Endothelial cell of umbilical vein (primary cell): ENCODE results near the gene ZDHHC22. TPM values are rescaled to one million over a fixed set of nuclear protein-coding genes. Genes with fewer than 3 reads are reported as not detected.

Experiments
- BruUV-seq: library from RNA; stranded (reverse); fragments of 400-500 nt; replicated peaks from 2 replicates; lab custom pipeline; 2021; lab: Mats Ljungman, UMichigan
- CTCF ChIA-PET: fragments of 300-600, 350-600 bp; sonication (Branson Sonifier 250); formaldehyde crosslinking; loops from one replicate; lab custom pipeline; 2021; ENCODE audit warnings: antibody characterized with exemption, inconsistent platforms; lab: Charles Lee
- POLR2A ChIA-PET: fragments of 300-600, 350-600 bp; sonication (Branson Sonifier 250); formaldehyde crosslinking; loops from one replicate; lab custom pipeline; 2021; ENCODE audit warnings: antibody characterized with exemption, inconsistent platforms; lab: Charles Lee
- DNase-seq: peaks from one replicate; pipeline ENCODE4 v3.0.0-alpha.2; 2011; ENCODE audit warnings: low read depth, low spot score
- FAIRE-seq: peaks from 2 replicates; lab custom pipeline; 2011; peaks lifted over from hg19 to GRCh38; lab: Jason Lieb, UNC
- H2AFZ ChIP-seq: 2 replicates; pipeline ENCODE4 v1.6.0; 2012; ENCODE audit warnings: low read depth, low read length, control low read depth, inconsistent platforms
- H3K27ac ChIP-seq: 2 replicates; pipeline ENCODE4 v1.5.1; 2011; ENCODE audit warnings: low read depth, mild to moderate bottlenecking, control low read depth, low read length, moderate library complexity; ENCODE audit not compliant: insufficient read depth
- H3K27me3 ChIP-seq, 2 experiments: 2 replicates each; pipeline versions ENCODE4 v1.6.0 to v1.6.1; 2011; ENCODE audit warnings: low read length in 2 of 2, mixed read lengths in 1 of 2; ENCODE audit not compliant: control insufficient read depth in 2 of 2, insufficient read depth in 2 of 2
- H3K36me3 ChIP-seq, 2 experiments: 2 replicates in 1 of 2; 3 replicates in 1 of 2; pipeline ENCODE4 v1.5.1; 2011; ENCODE audit warnings: low read length in 2 of 2, mild to moderate bottlenecking in 1 of 2, moderate library complexity in 1 of 2; ENCODE audit not compliant: control insufficient read depth in 2 of 2, insufficient read depth in 2 of 2; ENCODE audit errors: extremely low read depth in 1 of 2
- H3K4me1 ChIP-seq: 3 replicates; pipeline ENCODE4 v1.5.1; 2011; ENCODE audit warnings: mild to moderate bottlenecking, low read length; ENCODE audit not compliant: control insufficient read depth, insufficient read depth; ENCODE audit errors: extremely low read depth
- H3K4me2 ChIP-seq: 2 replicates; pipeline ENCODE4 v1.6.1; 2011; ENCODE audit warnings: low read length, control low read depth, mixed read lengths; ENCODE audit not compliant: insufficient read depth
- H3K4me3 ChIP-seq, 3 experiments: fragments of 200-600 bp in 1 of 3; sonication (generic), shearing (Covaris generic) in 1 of 3; replicated peaks in 1 of 3; 2 replicates each; pipeline ENCODE4 v1.5.1; 2011 to 2016; ENCODE audit warnings: control low read depth in 3 of 3, low read length in 3 of 3, mild to moderate bottlenecking in 2 of 3, inconsistent platforms in 1 of 3, low read depth in 1 of 3, moderate library complexity in 1 of 3; ENCODE audit not compliant: insufficient read depth in 1 of 3
- H3K79me2 ChIP-seq: 2 replicates; pipeline ENCODE4 v1.6.0; 2012; ENCODE audit warnings: low read length, inconsistent platforms; ENCODE audit not compliant: control insufficient read depth, insufficient read depth
- H3K9ac ChIP-seq: replicated peaks from 2 replicates; pipeline ENCODE3; 2011; ENCODE audit warnings: low read length, control low read depth; ENCODE audit not compliant: insufficient read depth; ENCODE audit errors: extremely low read depth
- H3K9me1 ChIP-seq: replicated peaks from 3 replicates; pipeline ENCODE4 v1.6.0; 2011; ENCODE audit warnings: mild to moderate bottlenecking, low read length; ENCODE audit not compliant: control insufficient read depth, insufficient read depth; ENCODE audit errors: extremely low read depth
- H3K9me3 ChIP-seq: replicated peaks from 2 replicates; pipeline ENCODE4 v1.5.1; 2012; ENCODE audit warnings: low read length, inconsistent platforms; ENCODE audit not compliant: control insufficient read depth, insufficient read depth
- H4K20me1 ChIP-seq: replicated peaks from 2 replicates; pipeline ENCODE3; 2011; ENCODE audit warnings: mild to moderate bottlenecking, low read length; ENCODE audit not compliant: control insufficient read depth, insufficient read depth; ENCODE audit errors: extremely low read depth
- FOS ChIP-seq: IDR thresholded peaks from 2 replicates; pipeline ENCODE4 v1.6.1; 2011; ENCODE audit warnings: mild to moderate bottlenecking, low read length, moderate library complexity, borderline replicate concordance; ENCODE audit not compliant: insufficient read depth
- GATA2 ChIP-seq: IDR thresholded peaks from 2 replicates; pipeline ENCODE4 v1.7.0; 2011; ENCODE audit warnings: low read depth, mild to moderate bottlenecking, moderate library complexity, mixed read lengths, low read length; ENCODE audit not compliant: insufficient read length, insufficient read depth
- JUN ChIP-seq: IDR thresholded peaks from 2 replicates; pipeline ENCODE4 v1.6.1; 2011; ENCODE audit warnings: borderline replicate concordance, low read depth; ENCODE audit not compliant: insufficient read length, insufficient read depth
- MYC ChIP-seq: IDR thresholded peaks from one replicate; pipeline ENCODE4 v1.6.1; 2011; ENCODE audit warnings: mild to moderate bottlenecking, low read depth, low read length
- POLR2A ChIP-seq: IDR thresholded peaks from 2 replicates; pipeline ENCODE4 v1.6.1; 2012; ENCODE audit warnings: low read depth, mild to moderate bottlenecking, control low read depth, low read length
- POLR2AphosphoS5 ChIP-seq: IDR thresholded peaks from 2 replicates; pipeline ENCODE4 v1.6.1; 2012; ENCODE audit warnings: low read depth, mild to moderate bottlenecking, control low read depth, low read length, moderate library complexity; ENCODE audit not compliant: insufficient read depth
- dilution Hi-C: fragments of 300-500 bp; cut with MboI; formaldehyde crosslinking; loops from one replicate; pipeline ENCODE4 v1.15.0; 2019; ENCODE audit warnings: low sequenced_read_pairs; ENCODE audit not compliant: extremely low pct_ligation_motif_present
- intact Hi-C: fragments of 100-400 bp; cut with micrococcal nuclease; formaldehyde crosslinking; loops from one replicate; pipeline ENCODE4 v1.10.0; 2022
- polyA plus RNA-seq, 4 experiments: library from polyadenylated mRNA; depleted of rRNA in 3 of 4; stranded (reverse) in 3 of 4; unstranded in 1 of 4; fragments of >200 nt; gene quantifications; 2 replicates each; pipeline versions ENCODE4 v1.2.1 to v1.2.3, GENCODE V29; 2011 to 2012; ENCODE audit warnings: missing spikeins in 1 of 4
- total RNA-seq: library from RNA; stranded (reverse); gene quantifications from 2 replicates; pipeline ENCODE4 v1.2.3, GENCODE V29; 2021
- TF ChIP-seq, protein P1 (sequence below): IDR thresholded peaks from 2 replicates; pipeline ENCODE4 v1.6.1; 2011; ENCODE audit not compliant: insufficient read depth, insufficient read length
- TF ChIP-seq, protein P2 (sequence below), 2 donors: IDR thresholded peaks; 1 replicate in 1 of 2; 2 replicates in 1 of 2; pipeline ENCODE4 v1.5.1; 2011; ENCODE audit warnings: low read length in 2 of 2, mild to moderate bottlenecking in 2 of 2, moderate library complexity in 2 of 2, control low read depth in 1 of 2, inconsistent platforms in 1 of 2, low read depth in 1 of 2; ENCODE audit not compliant: insufficient read depth in 1 of 2; ENCODE audit errors: extremely low read depth in 1 of 2

Gene ZDHHC22
- total and polyA plus RNA-seq, 2 donors (not counting 3 experiments of a cell fraction or from before 2014, with no cell fraction given) = 0.03 to 0.24 TPM

DNA sequence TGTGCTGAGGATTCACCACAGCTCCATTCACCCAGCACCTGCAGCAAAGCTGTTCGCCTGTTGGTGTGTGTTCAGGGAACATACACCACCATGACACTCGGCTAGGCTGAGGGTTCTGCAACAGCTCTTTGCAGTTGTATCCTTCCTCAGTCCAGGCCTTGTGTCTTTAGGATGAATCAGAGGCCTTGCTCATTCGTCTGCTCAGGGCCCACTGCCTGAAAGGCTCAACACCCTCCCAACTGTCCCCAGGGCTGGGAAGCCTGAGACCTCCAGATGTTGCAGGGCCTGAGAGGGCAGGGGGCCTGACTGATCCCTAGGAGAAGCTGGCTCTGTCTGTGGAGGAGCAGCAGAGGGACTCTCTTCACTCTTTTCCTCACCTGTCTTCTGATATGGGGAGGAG, 11.2 kb downstream of the ZDHHC22 start:
- Histone ChIP-seq H3K9ac (no peak overlapping the region), H4K20me1 (no peaks in the 10 kb centered on the region), H3K4me1 (no peaks in the 10 kb centered on the region), H3K79me2 (no peaks in the 10 kb centered on the region), H3K27me3 (peaks cover 15 to 23% of the 10 kb centered on the region in 2 experiments), H2AFZ (no peak overlapping the region), H3K4me3 (no peak overlapping the region), H3K27ac (no peak overlapping the region), H3K9me3 (no peaks in the 10 kb centered on the region), H3K36me3 (no peaks in the 10 kb centered on the region), H3K9me1 (no peaks in the 10 kb centered on the region), H3K4me2 (no peak overlapping the region)
- BruUV-seq = no TSS peak
- FAIRE-seq (no peak), DNase-seq (no peak)
- POLR2A ChIA-PET = no interaction called here
- CTCF ChIA-PET = interaction anchor here (1.2 kb wide), 1 partner anchor 21 kb away, joined by 3 read pairs; no protein-coding TSS in a partner anchor
- dilution Hi-C loops = no loop called here
- TF ChIP-seq JUN = no peak
- no peak for TF ChIP-seq FOS
- TF ChIP-seq POLR2AphosphoS5 = no peak
- TF ChIP-seq, protein P1, sequence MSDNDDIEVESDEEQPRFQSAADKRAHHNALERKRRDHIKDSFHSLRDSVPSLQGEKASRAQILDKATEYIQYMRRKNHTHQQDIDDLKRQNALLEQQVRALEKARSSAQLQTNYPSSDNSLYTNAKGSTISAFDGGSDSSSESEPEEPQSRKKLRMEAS = no peak
- TF ChIP-seq MYC = no peak
- intact Hi-C loops = no loop called here

DNA sequence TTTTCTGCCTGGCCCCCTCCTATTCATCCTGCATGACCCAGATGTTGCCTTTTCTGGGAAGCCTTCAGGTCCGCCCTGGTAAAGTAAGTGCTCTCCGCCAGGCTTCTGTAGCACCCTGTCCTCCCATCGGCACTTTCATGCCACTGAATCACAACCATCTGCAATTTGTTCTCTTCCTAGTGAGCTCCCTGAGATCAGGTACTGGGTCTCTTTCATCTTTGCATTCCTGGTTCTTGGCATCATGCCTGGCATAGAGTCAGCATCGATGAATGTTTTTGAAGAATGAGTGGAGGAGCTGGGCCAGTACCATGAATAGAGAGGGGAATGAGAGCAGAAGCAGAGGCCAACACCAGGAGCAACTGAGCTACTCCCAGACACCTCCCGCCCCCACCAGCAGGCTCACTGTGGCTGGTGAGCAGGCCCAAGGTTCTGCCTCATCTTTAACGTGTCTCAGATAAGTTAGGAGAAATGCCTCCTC, 13.1 kb downstream of the ZDHHC22 start:
- no peaks in the 10 kb centered on the region for H3K9me1 ChIP-seq
- no peaks in the 10 kb centered on the region for H3K36me3 ChIP-seq
- peaks cover 6% of the 10 kb centered on the region for H3K4me1 ChIP-seq
- no peak overlapping the region for H3K9ac ChIP-seq
- DNase-seq = no peak
- dilution Hi-C loops = no loop called here
- peaks cover 12 to 18% of the 10 kb centered on the region in 2 experiments for H3K27me3 ChIP-seq
- ChIA-PET POLR2A (no interaction called here), CTCF (interaction anchor here (0.8 to 6.3 kb wide), 2 partner anchors 8 to 188 kb away, joined by 3 to 48 read pairs; no protein-coding TSS in a partner anchor)
- H3K4me3 ChIP-seq = no peak overlapping the region
- H4K20me1 ChIP-seq = no peaks in the 10 kb centered on the region
- no peak for FAIRE-seq
- no peak overlapping the region for H3K4me2 ChIP-seq
- TF ChIP-seq MYC = no peak
- TF ChIP-seq FOS = no peak
- TF ChIP-seq, protein P1 = no peak
- no peak for TF ChIP-seq POLR2A
- TF ChIP-seq, protein P2, sequence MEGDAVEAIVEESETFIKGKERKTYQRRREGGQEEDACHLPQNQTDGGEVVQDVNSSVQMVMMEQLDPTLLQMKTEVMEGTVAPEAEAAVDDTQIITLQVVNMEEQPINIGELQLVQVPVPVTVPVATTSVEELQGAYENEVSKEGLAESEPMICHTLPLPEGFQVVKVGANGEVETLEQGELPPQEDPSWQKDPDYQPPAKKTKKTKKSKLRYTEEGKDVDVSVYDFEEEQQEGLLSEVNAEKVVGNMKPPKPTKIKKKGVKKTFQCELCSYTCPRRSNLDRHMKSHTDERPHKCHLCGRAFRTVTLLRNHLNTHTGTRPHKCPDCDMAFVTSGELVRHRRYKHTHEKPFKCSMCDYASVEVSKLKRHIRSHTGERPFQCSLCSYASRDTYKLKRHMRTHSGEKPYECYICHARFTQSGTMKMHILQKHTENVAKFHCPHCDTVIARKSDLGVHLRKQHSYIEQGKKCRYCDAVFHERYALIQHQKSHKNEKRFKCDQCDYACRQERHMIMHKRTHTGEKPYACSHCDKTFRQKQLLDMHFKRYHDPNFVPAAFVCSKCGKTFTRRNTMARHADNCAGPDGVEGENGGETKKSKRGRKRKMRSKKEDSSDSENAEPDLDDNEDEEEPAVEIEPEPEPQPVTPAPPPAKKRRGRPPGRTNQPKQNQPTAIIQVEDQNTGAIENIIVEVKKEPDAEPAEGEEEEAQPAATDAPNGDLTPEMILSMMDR (IDR thresholded peaks at IDR 0.05; ENCODE audit: extremely low read depth in 1 of 2, insufficient read depth in 1 of 2, low read depth in 1 of 2, low read length in 2 of 2) = no peak
- TF ChIP-seq GATA2 = no peak
- TF ChIP-seq JUN = no peak
- no peak for TF ChIP-seq POLR2AphosphoS5
- H3K9me3 ChIP-seq = no peaks in the 10 kb centered on the region
- H3K27ac ChIP-seq = no peak overlapping the region
- no peaks in the 10 kb centered on the region for H3K79me2 ChIP-seq
- intact Hi-C loops = no loop called here
- no peak overlapping the region for H2AFZ ChIP-seq
- no TSS peak for BruUV-seq
